Measurements from ENCODE around the gene SSRP1.

- no peak for TF ChIP-seq POLR2A (IDR thresholded peaks at IDR 0.05; ENCODE audit: low read length)
- TF ChIP-seq MAX (IDR thresholded peaks at IDR 0.05): no peak
- TF ChIP-seq MAFK (IDR thresholded peaks at IDR 0.05; ENCODE audit: partially characterized antibody): no peak
- no peak for TF ChIP-seq CTCF (IDR thresholded peaks at IDR 0.05)
Measured at GRCh38 chr11:57348636-57349313, 13.1 kb upstream of the SSRP1 start.

Measured in A549 (cell line).